WTC11 (cell line): Measurements from ENCODE around the gene SHISA6. TPM values are rescaled to one million over a fixed set of nuclear protein-coding genes. Genes with fewer than 3 reads are reported as not detected.

ENCODE experiments used
- ATAC-seq: fragments of 200-7000 bp; cut with Tn5 transposase; 2 replicates; pipeline ENCODE4 v1.10.0; 2021; ENCODE audit warnings: mild to moderate bottlenecking, moderate library complexity
- CTCF ChIA-PET: fragments of 300-600 bp; sonication (Branson Sonifier 250); formaldehyde crosslinking; loops from one replicate; lab custom pipeline; 2021; ENCODE audit warnings: antibody characterized with exemption; lab: Charles Lee
- POLR2A ChIA-PET: fragments of 350-600 bp; sonication (Branson Sonifier 250); formaldehyde crosslinking; loops from one replicate; lab custom pipeline; 2021; ENCODE audit warnings: antibody characterized with exemption; lab: Charles Lee
- DNase-seq: peaks from one replicate; pipeline ENCODE4 v3.0.0; 2021; ENCODE audit warnings: low spot score
- H3K27ac Mint-ChIP-seq: 2 replicates; pipeline ENCODE4 v1.8.0; 2021; ENCODE audit warnings: mixed read lengths
- H3K27me3 Mint-ChIP-seq: 2 replicates; pipeline ENCODE4 v1.8.0; 2021; ENCODE audit warnings: low read depth, mild to moderate bottlenecking, moderate library complexity, mixed read lengths
- H3K36me3 Mint-ChIP-seq: 2 replicates; pipeline ENCODE4 v1.8.0; 2021; ENCODE audit warnings: mixed read lengths
- H3K4me1 Mint-ChIP-seq: 2 replicates; pipeline ENCODE4 v1.8.0; 2022; ENCODE audit warnings: mixed read lengths
- H3K4me3 Mint-ChIP-seq: 2 replicates; pipeline ENCODE4 v1.8.0; 2021; ENCODE audit warnings: mild to moderate bottlenecking, moderate library complexity, mixed read lengths
- H3K9me3 Mint-ChIP-seq: 2 replicates; pipeline ENCODE4 v1.8.0; 2021; ENCODE audit warnings: mixed read lengths
- ARID4B ChIP-seq: sonication (generic); formaldehyde crosslinking; IDR thresholded peaks from 2 replicates; pipeline ENCODE4 v1.8.0; 2023; ENCODE audit warnings: missing genetic modification reagents, mild to moderate bottlenecking, borderline replicate concordance
- CTCF ChIP-seq: fragments of 200-600 bp; IDR thresholded peaks from 2 replicates; pipeline ENCODE4 v1.8.0; 2022; ENCODE audit warnings: antibody characterized with exemption
- GABPB1 ChIP-seq: sonication (generic); formaldehyde crosslinking; IDR thresholded peaks from 2 replicates; pipeline ENCODE4 v1.8.1; 2023; ENCODE audit warnings: mild to moderate bottlenecking, missing genetic modification reagents
- GTF2I ChIP-seq: fragments of 250-450 bp; sonication (Bioruptor Pico); conservative IDR thresholded peaks from 2 replicates; pipeline ENCODE4 v1.4.0; 2021; ENCODE audit warnings: mild to moderate bottlenecking
- MAX ChIP-seq: sonication (generic); formaldehyde crosslinking; IDR thresholded peaks from 2 replicates; pipeline ENCODE4 v1.8.0; 2022; ENCODE audit warnings: mild to moderate bottlenecking, missing genetic modification reagents
- NFATC4 ChIP-seq: fragments of 250-450 bp; sonication (Bioruptor Pico); IDR thresholded peaks from 2 replicates; pipeline ENCODE4 v1.9.0; 2021; ENCODE audit warnings: mild to moderate bottlenecking
- NFYB ChIP-seq: sonication (generic); formaldehyde crosslinking; conservative IDR thresholded peaks from 2 replicates; pipeline ENCODE4 v1.8.0; 2022; ENCODE audit warnings: low read depth, missing genetic modification reagents
- NR1H2 ChIP-seq: sonication (generic); formaldehyde crosslinking; IDR thresholded peaks from 2 replicates; pipeline ENCODE4 v1.9.0; 2021; ENCODE audit warnings: mild to moderate bottlenecking, moderate library complexity, missing genetic modification reagents
- RORB ChIP-seq: fragments of 250-450 bp; sonication (Bioruptor Pico); IDR thresholded peaks from 2 replicates; pipeline ENCODE4 v1.9.0; 2021; ENCODE audit warnings: mild to moderate bottlenecking
- TEAD4 ChIP-seq: sonication (generic); formaldehyde crosslinking; IDR thresholded peaks from 2 replicates; pipeline ENCODE4 v1.8.0; 2022; ENCODE audit warnings: mild to moderate bottlenecking, missing genetic modification reagents
- total RNA-seq: library from RNA; stranded (reverse); gene quantifications from 3 replicates; pipeline ENCODE4 v1.2.3, GENCODE V29; 2021
- TF ChIP-seq, protein P1 (sequence below): fragments of 250-450 bp; sonication (Bioruptor Pico); IDR thresholded peaks from 2 replicates; pipeline ENCODE4 v1.8.0; 2021; ENCODE audit warnings: mild to moderate bottlenecking
- TF ChIP-seq, protein P2 (sequence below): sonication (generic); formaldehyde crosslinking; IDR thresholded peaks from 2 replicates; pipeline ENCODE4 v1.8.1; 2023; ENCODE audit warnings: mild to moderate bottlenecking, missing genetic modification reagents, borderline replicate concordance
- TF ChIP-seq, protein P3 (sequence below): fragments of 250-450 bp; sonication (Bioruptor Pico); IDR thresholded peaks from 2 replicates; pipeline ENCODE4 v1.9.0; 2021; ENCODE audit warnings: mild to moderate bottlenecking
- TF ChIP-seq, protein P4 (sequence below): sonication (generic); formaldehyde crosslinking; IDR thresholded peaks from 2 replicates; pipeline ENCODE4 v1.8.1; 2023; ENCODE audit warnings: mild to moderate bottlenecking, missing genetic modification reagents, moderate library complexity

SHISA6 gene
- total RNA-seq, 1 experiment from 2014 or later, result 1.1 TPM

- TF ChIP-seq ARID4B (CRISPR knock-in tag) (no peak), NFATC4 (CRISPR knock-in tag) (no peak), NFYB (CRISPR knock-in tag) (no peak), GTF2I (CRISPR knock-in tag) (no peak)
- TF ChIP-seq, protein P1, sequence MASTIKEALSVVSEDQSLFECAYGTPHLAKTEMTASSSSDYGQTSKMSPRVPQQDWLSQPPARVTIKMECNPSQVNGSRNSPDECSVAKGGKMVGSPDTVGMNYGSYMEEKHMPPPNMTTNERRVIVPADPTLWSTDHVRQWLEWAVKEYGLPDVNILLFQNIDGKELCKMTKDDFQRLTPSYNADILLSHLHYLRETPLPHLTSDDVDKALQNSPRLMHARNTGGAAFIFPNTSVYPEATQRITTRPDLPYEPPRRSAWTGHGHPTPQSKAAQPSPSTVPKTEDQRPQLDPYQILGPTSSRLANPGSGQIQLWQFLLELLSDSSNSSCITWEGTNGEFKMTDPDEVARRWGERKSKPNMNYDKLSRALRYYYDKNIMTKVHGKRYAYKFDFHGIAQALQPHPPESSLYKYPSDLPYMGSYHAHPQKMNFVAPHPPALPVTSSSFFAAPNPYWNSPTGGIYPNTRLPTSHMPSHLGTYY (CRISPR knock-in tag), result no peak
Measured at GRCh38 chr17:11302401-11303186, 61.6 kb downstream of the SHISA6 start (continued).

GRCh38 chr17:11303773-11304394, 62.9 kb downstream of the SHISA6 start:
- no peak overlapping the region for H3K27ac Mint-ChIP-seq
- H3K4me3 Mint-ChIP-seq, result no peak overlapping the region
- ChIA-PET CTCF (no interaction called here), POLR2A (no interaction called here)
- H3K4me1 Mint-ChIP-seq, result 0 out of 2 replicates have a peak, but pooled peaks cover 4% of the 10 kb centered on the region
- no peak for ATAC-seq
- no peak for DNase-seq
- H3K36me3 Mint-ChIP-seq, result peaks cover 36% of the 10 kb centered on the region
- H3K27me3 Mint-ChIP-seq, result peaks cover 7% of the 10 kb centered on the region
- peaks cover 54% of the 10 kb centered on the region for H3K9me3 Mint-ChIP-seq
- TF ChIP-seq, protein P2, sequence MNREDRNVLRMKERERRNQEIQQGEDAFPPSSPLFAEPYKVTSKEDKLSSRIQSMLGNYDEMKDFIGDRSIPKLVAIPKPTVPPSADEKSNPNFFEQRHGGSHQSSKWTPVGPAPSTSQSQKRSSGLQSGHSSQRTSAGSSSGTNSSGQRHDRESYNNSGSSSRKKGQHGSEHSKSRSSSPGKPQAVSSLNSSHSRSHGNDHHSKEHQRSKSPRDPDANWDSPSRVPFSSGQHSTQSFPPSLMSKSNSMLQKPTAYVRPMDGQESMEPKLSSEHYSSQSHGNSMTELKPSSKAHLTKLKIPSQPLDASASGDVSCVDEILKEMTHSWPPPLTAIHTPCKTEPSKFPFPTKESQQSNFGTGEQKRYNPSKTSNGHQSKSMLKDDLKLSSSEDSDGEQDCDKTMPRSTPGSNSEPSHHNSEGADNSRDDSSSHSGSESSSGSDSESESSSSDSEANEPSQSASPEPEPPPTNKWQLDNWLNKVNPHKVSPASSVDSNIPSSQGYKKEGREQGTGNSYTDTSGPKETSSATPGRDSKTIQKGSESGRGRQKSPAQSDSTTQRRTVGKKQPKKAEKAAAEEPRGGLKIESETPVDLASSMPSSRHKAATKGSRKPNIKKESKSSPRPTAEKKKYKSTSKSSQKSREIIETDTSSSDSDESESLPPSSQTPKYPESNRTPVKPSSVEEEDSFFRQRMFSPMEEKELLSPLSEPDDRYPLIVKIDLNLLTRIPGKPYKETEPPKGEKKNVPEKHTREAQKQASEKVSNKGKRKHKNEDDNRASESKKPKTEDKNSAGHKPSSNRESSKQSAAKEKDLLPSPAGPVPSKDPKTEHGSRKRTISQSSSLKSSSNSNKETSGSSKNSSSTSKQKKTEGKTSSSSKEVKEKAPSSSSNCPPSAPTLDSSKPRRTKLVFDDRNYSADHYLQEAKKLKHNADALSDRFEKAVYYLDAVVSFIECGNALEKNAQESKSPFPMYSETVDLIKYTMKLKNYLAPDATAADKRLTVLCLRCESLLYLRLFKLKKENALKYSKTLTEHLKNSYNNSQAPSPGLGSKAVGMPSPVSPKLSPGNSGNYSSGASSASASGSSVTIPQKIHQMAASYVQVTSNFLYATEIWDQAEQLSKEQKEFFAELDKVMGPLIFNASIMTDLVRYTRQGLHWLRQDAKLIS (CRISPR knock-in tag), result no peak
- TF ChIP-seq NR1H2 (CRISPR knock-in tag) (no peak), TEAD4 (CRISPR knock-in tag) (no peak), GABPB1 (CRISPR knock-in tag) (no peak), CTCF (no peak), GTF2I (CRISPR knock-in tag) (no peak), RORB (CRISPR knock-in tag) (no peak), MAX (CRISPR knock-in tag) (no peak)
- TF ChIP-seq, protein P3, sequence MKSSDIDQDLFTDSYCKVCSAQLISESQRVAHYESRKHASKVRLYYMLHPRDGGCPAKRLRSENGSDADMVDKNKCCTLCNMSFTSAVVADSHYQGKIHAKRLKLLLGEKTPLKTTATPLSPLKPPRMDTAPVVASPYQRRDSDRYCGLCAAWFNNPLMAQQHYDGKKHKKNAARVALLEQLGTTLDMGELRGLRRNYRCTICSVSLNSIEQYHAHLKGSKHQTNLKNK (CRISPR knock-in tag), result no peak
- TF ChIP-seq, protein P4, sequence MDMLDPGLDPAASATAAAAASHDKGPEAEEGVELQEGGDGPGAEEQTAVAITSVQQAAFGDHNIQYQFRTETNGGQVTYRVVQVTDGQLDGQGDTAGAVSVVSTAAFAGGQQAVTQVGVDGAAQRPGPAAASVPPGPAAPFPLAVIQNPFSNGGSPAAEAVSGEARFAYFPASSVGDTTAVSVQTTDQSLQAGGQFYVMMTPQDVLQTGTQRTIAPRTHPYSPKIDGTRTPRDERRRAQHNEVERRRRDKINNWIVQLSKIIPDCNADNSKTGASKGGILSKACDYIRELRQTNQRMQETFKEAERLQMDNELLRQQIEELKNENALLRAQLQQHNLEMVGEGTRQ (CRISPR knock-in tag), result no peak
